DOHH2 (cell line): ENCODE measurements around the gene GJB2.
A peak's percentile ranks its signal among the peaks of the same experiment; 100 is the strongest.

Source experiments
- H3F3A ChIP-seq: fragments of 200-600 bp; sonication (generic), shearing (Covaris generic); 2 replicates; pipeline ENCODE4 v1.6.0; 2016; ENCODE audit warnings: antibody characterized with exemption, mild to moderate bottlenecking; ENCODE audit not compliant: control insufficient read depth, insufficient read depth
- H3K27ac ChIP-seq: fragments of 200-600 bp; sonication (generic); 2 replicates; pipeline ENCODE4 v1.5.1; 2014; ENCODE audit warnings: low read depth, mild to moderate bottlenecking, low read length, moderate library complexity
- H3K27me3 ChIP-seq: fragments of 200-600 bp; sonication (generic); 2 replicates; pipeline ENCODE4 v1.6.1; 2014; ENCODE audit warnings: mild to moderate bottlenecking, low read length, mixed read lengths; ENCODE audit not compliant: control insufficient read depth
- H3K36me3 ChIP-seq: fragments of 200-600 bp; sonication (generic); 2 replicates; pipeline ENCODE4 v1.6.1; 2014; ENCODE audit warnings: mild to moderate bottlenecking, low read length, moderate library complexity, mixed read lengths; ENCODE audit not compliant: control insufficient read depth
- H3K4me1 ChIP-seq: fragments of 200-600 bp; sonication (generic); 2 replicates; pipeline ENCODE4 v1.6.1; 2014; ENCODE audit warnings: mild to moderate bottlenecking, low read length, mixed read lengths; ENCODE audit not compliant: control insufficient read depth
- H3K4me2 ChIP-seq: fragments of 200-600 bp; sonication (generic); 2 replicates; pipeline ENCODE4 v1.6.0; 2014; ENCODE audit warnings: mild to moderate bottlenecking, low read length, moderate library complexity
- H3K4me3 ChIP-seq: fragments of 200-600 bp; sonication (generic); 2 replicates; pipeline ENCODE4 v1.5.1; 2014; ENCODE audit warnings: mild to moderate bottlenecking, low read length, mixed read lengths
- H3K79me2 ChIP-seq: fragments of 200-600 bp; sonication (generic); 2 replicates; pipeline ENCODE4 v1.6.1; 2014; ENCODE audit warnings: mild to moderate bottlenecking, low read length, mixed read lengths; ENCODE audit not compliant: control insufficient read depth
- H3K9me2 ChIP-seq: fragments of 200-600 bp; sonication (generic); replicated peaks from 2 replicates; pipeline ENCODE4 v1.6.1; 2014; ENCODE audit warnings: mild to moderate bottlenecking, low read length, mixed read lengths; ENCODE audit not compliant: control insufficient read depth
- H3K9me3 ChIP-seq: fragments of 200-600 bp; sonication (generic); 2 replicates; pipeline ENCODE4 v1.6.1; 2014; ENCODE audit warnings: antibody characterized with exemption, low read length, mixed read lengths; ENCODE audit not compliant: control insufficient read depth, insufficient read depth
- H4K20me1 ChIP-seq: fragments of 200-600 bp; sonication (generic); 2 replicates; pipeline ENCODE4 v1.6.0; 2014; ENCODE audit warnings: low read depth, mild to moderate bottlenecking, antibody characterized with exemption, low read length, moderate library complexity; ENCODE audit not compliant: control insufficient read depth, insufficient read depth
- CTCF ChIP-seq: fragments of 200-600 bp; sonication (generic); IDR thresholded peaks from one replicate; pipeline ENCODE4 v1.5.1; 2014; ENCODE audit warnings: antibody characterized with exemption, mild to moderate bottlenecking, low read depth, low read length; ENCODE audit not compliant: poor library complexity, severe bottlenecking
- EZH2phosphoT487 ChIP-seq: fragments of 200-600 bp; sonication (generic); IDR thresholded peaks from 2 replicates; pipeline ENCODE4 v1.6.1; 2017; ENCODE audit warnings: borderline replicate concordance, mild to moderate bottlenecking, antibody characterized with exemption, low read length, moderate library complexity, mixed read lengths

Gene GJB2

GRCh38 chr13:20197361-20197834, 4.7 kb upstream of the GJB2 start:
- Histone ChIP-seq H3K27me3 (peaks cover 54% of the 10 kb centered on the region), H3K4me3 (no peak overlapping the region), H3F3A (no peaks in the 10 kb centered on the region), H3K79me2 (no peaks in the 10 kb centered on the region), H4K20me1 (no peaks in the 10 kb centered on the region), H3K27ac (no peak overlapping the region), H3K4me2 (no peak overlapping the region), H3K4me1 (no peaks in the 10 kb centered on the region), H3K36me3 (no peaks in the 10 kb centered on the region), H3K9me3 (no peaks in the 10 kb centered on the region), H3K9me2 (no peaks in the 10 kb centered on the region)
- no peak for TF ChIP-seq EZH2phosphoT487
- peak; percentile 58 for TF ChIP-seq CTCF

GRCh38 chr13:20195801-20196200, 3.1 kb upstream of the GJB2 start:
- H3F3A ChIP-seq: no peaks in the 10 kb centered on the region
- no peaks in the 10 kb centered on the region for H3K9me2 ChIP-seq
- H3K4me2 ChIP-seq: no peak overlapping the region
- H4K20me1 ChIP-seq: no peaks in the 10 kb centered on the region
- peaks cover 67% of the 10 kb centered on the region for H3K27me3 ChIP-seq
- no peaks in the 10 kb centered on the region for H3K36me3 ChIP-seq
- H3K79me2 ChIP-seq: no peaks in the 10 kb centered on the region
- no peaks in the 10 kb centered on the region for H3K9me3 ChIP-seq
- no peak overlapping the region for H3K27ac ChIP-seq
- H3K4me1 ChIP-seq: no peaks in the 10 kb centered on the region
- H3K4me3 ChIP-seq: no peak overlapping the region
- TF ChIP-seq CTCF (no peak), EZH2phosphoT487 (no peak)

GRCh38 chr13:20193907-20194631, 1.3 kb upstream of the GJB2 start:
- TF ChIP-seq EZH2phosphoT487 (peak; percentile 45; the same call in 1 of the 2 replicates), CTCF (no peak)
- Histone ChIP-seq H3K36me3 (no peaks in the 10 kb centered on the region), H3K4me2 (no peak overlapping the region), H3K4me3 (no peak overlapping the region), H4K20me1 (no peaks in the 10 kb centered on the region), H3K27ac (no peak overlapping the region), H3K4me1 (no peaks in the 10 kb centered on the region), H3K27me3 (peaks cover 69% of the 10 kb centered on the region), H3K9me3 (no peaks in the 10 kb centered on the region), H3K79me2 (no peaks in the 10 kb centered on the region), H3K9me2 (no peaks in the 10 kb centered on the region), H3F3A (no peaks in the 10 kb centered on the region)
